Fibroblast of lung (primary cell): ENCODE data around the gene DUSP28. TPM values are rescaled to one million over a fixed set of nuclear protein-coding genes. Genes with fewer than 3 reads are reported as not detected.

Experiments used
- DNase-seq, 2 donors: peaks; one replicate each; pipeline versions ENCODE4 v3.0.0 to v3.0.0-alpha.2; 2010; ENCODE audit warnings: low read depth in 2 of 2
- H2AFZ ChIP-seq: 2 replicates; pipeline ENCODE4 v1.5.1; 2012; ENCODE audit warnings: low read length, control low read depth, inconsistent platforms
- H3K27ac ChIP-seq: 2 replicates; pipeline ENCODE4 v1.5.1; 2011; ENCODE audit warnings: low read length, control low read depth; ENCODE audit not compliant: insufficient read depth
- H3K27me3 ChIP-seq: 2 replicates; pipeline ENCODE4 v1.5.1; 2011; ENCODE audit warnings: mild to moderate bottlenecking, low read length; ENCODE audit not compliant: control insufficient read depth, insufficient read depth
- H3K36me3 ChIP-seq: 2 replicates; pipeline ENCODE4 v1.5.1; 2011; ENCODE audit warnings: low read length; ENCODE audit not compliant: control insufficient read depth, insufficient read depth
- H3K4me1 ChIP-seq: 2 replicates; pipeline ENCODE4 v1.5.1; 2011; ENCODE audit warnings: low read length; ENCODE audit not compliant: control insufficient read depth, insufficient read depth; ENCODE audit errors: extremely low read depth
- H3K4me2 ChIP-seq: 2 replicates; pipeline ENCODE4 v1.5.1; 2011; ENCODE audit warnings: low read length, control low read depth; ENCODE audit not compliant: insufficient read depth; ENCODE audit errors: extremely low read depth
- H3K4me3 ChIP-seq, 4 experiments: fragments of 200-600 bp in 1 of 4; sonication (generic) in 1 of 4; replicated peaks in 1 of 4; 2 replicates each; pipeline ENCODE4 v1.5.1; 2011 to 2016; ENCODE audit warnings: low read length in 4 of 4, low read depth in 3 of 4, mild to moderate bottlenecking in 3 of 4, control low read depth in 2 of 4, inconsistent platforms in 1 of 4, mixed read lengths in 1 of 4; ENCODE audit not compliant: insufficient read depth in 1 of 4; ENCODE audit errors: control extremely low read depth in 1 of 4
- H3K79me2 ChIP-seq: 2 replicates; pipeline ENCODE4 v1.5.1; 2012; ENCODE audit warnings: mild to moderate bottlenecking, low read length, inconsistent platforms; ENCODE audit not compliant: control insufficient read depth, insufficient read depth
- H3K9ac ChIP-seq: 2 replicates; pipeline ENCODE4 v1.5.1; 2011; ENCODE audit warnings: mild to moderate bottlenecking, low read length, control low read depth; ENCODE audit not compliant: insufficient read depth
- H3K9me3 ChIP-seq: 2 replicates; pipeline ENCODE4 v1.5.1; 2012; ENCODE audit warnings: low read depth, low read length; ENCODE audit not compliant: control insufficient read depth, insufficient read depth
- H4K20me1 ChIP-seq: 2 replicates; pipeline ENCODE4 v1.5.1; 2011; ENCODE audit warnings: low read length; ENCODE audit not compliant: control insufficient read depth, insufficient read depth; ENCODE audit errors: extremely low read depth
- EZH2 ChIP-seq: IDR thresholded peaks from 2 replicates; pipeline ENCODE4 v1.5.1; 2012; ENCODE audit warnings: low read length, control low read depth, mild to moderate bottlenecking; ENCODE audit errors: missing control alignments
- polyA plus RNA-seq, 2 donors: library from polyadenylated mRNA; depleted of rRNA in 1 of 2; stranded (reverse) in 1 of 2; unstranded in 1 of 2; fragments of >200 nt; gene quantifications; 2 replicates each; pipeline ENCODE4 v1.2.1, GENCODE V29; 2011 to 2012; ENCODE audit warnings: missing spikeins in 1 of 2
- total RNA-seq: library from RNA; depleted of rRNA; stranded (reverse); fragments of >200 nt; gene quantifications from 2 replicates; pipeline ENCODE4 v1.2.1, GENCODE V29; 2014
- TF ChIP-seq, protein P1 (sequence below), 2 donors: IDR thresholded peaks in 1 of 2; conservative IDR thresholded peaks in 1 of 2; 1 replicate in 1 of 2; 2 replicates in 1 of 2; pipeline ENCODE4 v1.5.1; 2011 to 2012; ENCODE audit warnings: low read length in 2 of 2, control low read depth in 1 of 2, inconsistent platforms in 1 of 2, low read depth in 1 of 2, mild to moderate bottlenecking in 1 of 2

Gene DUSP28
- total and polyA plus RNA-seq, 2 donors (not counting 1 experiment from before 2014, with no cell fraction given): 2.5 to 3.9 TPM

DNA sequence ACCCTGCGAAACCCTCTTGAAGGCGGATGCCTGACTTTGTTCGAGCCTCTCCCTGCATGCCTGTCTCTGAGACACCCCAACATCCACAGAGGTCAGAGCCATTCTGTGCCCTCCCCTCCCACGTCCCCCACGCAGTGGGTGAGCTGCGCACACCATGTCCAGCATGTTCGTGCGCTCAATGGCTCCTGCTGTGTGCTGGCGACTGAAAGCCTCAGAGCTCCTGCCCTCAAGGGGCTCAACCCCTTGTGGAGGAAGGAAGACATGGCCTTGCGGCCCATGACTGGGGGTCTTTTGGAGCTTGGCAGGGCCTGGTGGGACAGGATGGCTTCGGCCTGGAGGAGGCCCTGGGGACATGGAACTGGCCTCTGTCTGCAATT, 48.1 kb upstream of the DUSP28 start:
- Histone ChIP-seq H3K27ac (no peak overlapping the region), H3K9ac (no peak overlapping the region), H2AFZ (no peak overlapping the region), H4K20me1 (no peaks in the 10 kb centered on the region), H3K79me2 (no peaks in the 10 kb centered on the region), H3K27me3 (no peaks in the 10 kb centered on the region), H3K4me1 (no peaks in the 10 kb centered on the region), H3K4me2 (no peak overlapping the region), H3K9me3 (no peaks in the 10 kb centered on the region), H3K4me3 (no peak overlapping the region), H3K36me3 (no peaks in the 10 kb centered on the region)
- no peak for DNase-seq
- no peak for TF ChIP-seq EZH2
- TF ChIP-seq, protein P1, sequence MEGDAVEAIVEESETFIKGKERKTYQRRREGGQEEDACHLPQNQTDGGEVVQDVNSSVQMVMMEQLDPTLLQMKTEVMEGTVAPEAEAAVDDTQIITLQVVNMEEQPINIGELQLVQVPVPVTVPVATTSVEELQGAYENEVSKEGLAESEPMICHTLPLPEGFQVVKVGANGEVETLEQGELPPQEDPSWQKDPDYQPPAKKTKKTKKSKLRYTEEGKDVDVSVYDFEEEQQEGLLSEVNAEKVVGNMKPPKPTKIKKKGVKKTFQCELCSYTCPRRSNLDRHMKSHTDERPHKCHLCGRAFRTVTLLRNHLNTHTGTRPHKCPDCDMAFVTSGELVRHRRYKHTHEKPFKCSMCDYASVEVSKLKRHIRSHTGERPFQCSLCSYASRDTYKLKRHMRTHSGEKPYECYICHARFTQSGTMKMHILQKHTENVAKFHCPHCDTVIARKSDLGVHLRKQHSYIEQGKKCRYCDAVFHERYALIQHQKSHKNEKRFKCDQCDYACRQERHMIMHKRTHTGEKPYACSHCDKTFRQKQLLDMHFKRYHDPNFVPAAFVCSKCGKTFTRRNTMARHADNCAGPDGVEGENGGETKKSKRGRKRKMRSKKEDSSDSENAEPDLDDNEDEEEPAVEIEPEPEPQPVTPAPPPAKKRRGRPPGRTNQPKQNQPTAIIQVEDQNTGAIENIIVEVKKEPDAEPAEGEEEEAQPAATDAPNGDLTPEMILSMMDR (conservative IDR thresholded peaks at IDR 0.05 in 1 of 2, IDR thresholded peaks at IDR 0.05 in 1 of 2; ENCODE audit: low read depth in 1 of 2, low read length in 2 of 2): no peak

DNA sequence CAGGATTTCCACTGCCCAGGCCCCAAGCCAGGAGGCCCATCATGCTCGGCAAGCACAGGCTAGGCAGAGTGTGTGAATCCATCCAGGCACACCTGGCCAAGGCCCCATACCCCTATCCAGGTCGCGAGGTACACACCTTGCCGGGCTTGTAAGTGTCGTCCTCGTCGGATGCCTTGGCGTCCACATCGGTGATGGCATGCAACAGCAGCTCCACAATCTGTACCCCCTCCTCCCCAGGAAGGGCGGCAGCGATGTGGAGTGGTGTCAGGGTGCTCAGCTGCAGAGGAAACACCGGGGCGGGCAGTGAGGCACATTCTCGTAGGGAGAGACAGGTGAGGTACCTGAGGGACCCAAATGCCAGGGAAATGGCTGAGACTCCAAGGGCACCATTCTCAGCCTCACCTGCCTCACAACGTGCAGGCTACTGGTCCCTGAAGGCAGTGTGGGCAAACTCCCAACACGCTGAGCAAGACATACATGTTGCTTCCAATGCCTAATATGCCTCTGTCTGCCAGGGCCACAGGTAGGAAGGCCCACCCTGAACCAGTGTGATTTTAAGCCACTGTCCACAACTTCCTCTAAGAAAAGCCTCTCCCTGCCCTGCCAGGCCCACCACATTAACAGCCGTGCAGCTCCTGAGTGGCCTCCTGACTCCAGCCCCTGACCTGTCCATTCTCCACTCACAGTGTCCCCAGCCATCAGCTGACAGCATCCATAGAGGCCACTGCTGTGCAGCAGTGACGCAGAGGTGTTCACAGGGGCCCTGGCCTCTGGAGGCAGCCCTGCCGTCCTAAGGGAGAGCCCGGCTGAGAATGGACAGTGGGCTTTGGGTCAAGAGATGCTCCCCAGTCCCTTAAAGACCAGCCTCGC, 47.3 kb upstream of the DUSP28 start:
- Histone ChIP-seq H3K79me2 (no peaks in the 10 kb centered on the region), H3K27me3 (no peaks in the 10 kb centered on the region), H3K9me3 (no peaks in the 10 kb centered on the region), H3K4me2 (no peak overlapping the region), H3K4me1 (no peaks in the 10 kb centered on the region), H3K4me3 (no peak overlapping the region), H2AFZ (no peak overlapping the region), H3K27ac (no peak overlapping the region), H3K9ac (no peak overlapping the region), H4K20me1 (no peaks in the 10 kb centered on the region), H3K36me3 (no peaks in the 10 kb centered on the region)
- DNase-seq: no peak
- TF ChIP-seq, protein P1 (conservative IDR thresholded peaks at IDR 0.05 in 1 of 2, IDR thresholded peaks at IDR 0.05 in 1 of 2; ENCODE audit: low read depth in 1 of 2, low read length in 2 of 2): no peak
- no peak for TF ChIP-seq EZH2

DNA sequence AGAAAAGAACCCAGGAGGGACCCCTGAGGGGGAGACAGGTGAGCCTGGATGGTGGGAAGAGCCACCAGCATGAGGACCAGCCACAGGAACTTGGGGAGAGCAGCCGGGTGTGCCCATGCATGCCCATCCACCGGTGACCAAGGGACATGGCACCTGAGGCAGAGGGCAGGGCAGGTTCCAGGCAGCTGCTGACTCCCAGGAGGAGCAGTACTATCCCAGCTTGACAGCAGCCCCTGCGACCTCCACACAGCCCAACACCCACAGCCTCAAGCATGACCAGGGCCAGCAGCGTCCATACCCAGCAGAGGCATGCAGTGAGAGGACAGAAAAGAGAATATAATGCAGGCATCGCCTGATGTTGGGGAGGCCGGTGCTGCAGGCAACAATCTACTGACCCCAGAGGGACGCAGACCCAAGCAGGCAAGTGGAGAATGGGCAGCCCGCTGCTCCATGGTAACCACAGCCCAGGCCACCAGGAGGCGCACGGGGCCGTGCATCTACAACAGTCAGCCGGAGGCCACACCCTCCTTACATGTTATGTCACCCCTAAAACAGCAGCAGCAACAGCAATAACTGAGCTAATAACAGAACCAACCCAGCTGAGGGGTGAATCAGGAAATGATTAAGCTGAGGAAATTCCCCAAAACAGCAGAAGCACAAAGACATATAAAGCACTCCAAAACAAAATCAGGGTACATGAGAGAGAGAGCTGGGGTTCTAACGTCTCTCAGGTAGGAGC, 46.4 kb upstream of the DUSP28 start:
- Histone ChIP-seq H3K36me3 (no peaks in the 10 kb centered on the region), H2AFZ (no peak overlapping the region), H3K4me3 (no peak overlapping the region), H3K9ac (no peak overlapping the region), H3K4me1 (no peaks in the 10 kb centered on the region), H3K27ac (no peak overlapping the region), H3K4me2 (no peak overlapping the region), H4K20me1 (no peaks in the 10 kb centered on the region), H3K9me3 (no peaks in the 10 kb centered on the region), H3K79me2 (no peaks in the 10 kb centered on the region), H3K27me3 (no peaks in the 10 kb centered on the region)
- DNase-seq: peak; percentile 73 to 81
- no peak for TF ChIP-seq EZH2
- TF ChIP-seq, protein P1 (conservative IDR thresholded peaks at IDR 0.05 in 1 of 2, IDR thresholded peaks at IDR 0.05 in 1 of 2; ENCODE audit: low read depth in 1 of 2, low read length in 2 of 2): peak; percentile 88 to 98
